ENCODE results near the gene FZD1. TPM values are rescaled to one million over a fixed set of nuclear protein-coding genes. Genes with fewer than 3 reads are reported as not detected.

Gene FZD1
- total and polyA plus RNA-seq, 2 donors, result 1.4 to 2.8 TPM

GRCh38 chr7:91320366-91321078 lies 56.3 kb downstream of the FZD1 start:
- H3K27ac ChIP-seq (ENCODE audit: low read depth in 1 of 2, low read length in 1 of 2), result no peak overlapping the region
- no peak overlapping the region for H3K4me3 ChIP-seq (ENCODE audit: low read length in 2 of 2)
- no peaks in the 10 kb centered on the region for H3K4me1 ChIP-seq (ENCODE audit: control insufficient read depth in 2 of 2, insufficient read depth in 2 of 2, low read length in 2 of 2)
- DNase-seq (ENCODE audit: low read depth in 6 of 9, low spot score in 9 of 9), result no peak
- H3K27me3 ChIP-seq (ENCODE audit: control insufficient read depth in 2 of 2, insufficient read depth in 1 of 2, low read length in 1 of 2), result no peaks in the 10 kb centered on the region
- WGBS, result 96% methylated on average over 4 of the region's 4 CpGs
- no peaks in the 10 kb centered on the region for H3K36me3 ChIP-seq (ENCODE audit: control insufficient read depth in 2 of 2, insufficient read depth in 2 of 2, low read length in 1 of 2)
- H3K9me3 ChIP-seq (ENCODE audit: control insufficient read depth in 2 of 2, insufficient read depth in 1 of 2, low read length in 1 of 2), result no peaks in the 10 kb centered on the region
